H1 (cell line): Measurements from ENCODE around the gene CD3D. TPM values are rescaled to one million over a fixed set of nuclear protein-coding genes. Genes with fewer than 3 reads are reported as not detected.

Source experiments
- CTCF ChIA-PET: fragments of 300-600 bp; sonication (Branson Sonifier 250); formaldehyde crosslinking; loops from one replicate; lab custom pipeline; 2021; ENCODE audit not compliant: partially characterized antibody; lab: Charles Lee
- POLR2A ChIA-PET: fragments of 300-600 bp; sonication (Branson Sonifier 250); formaldehyde crosslinking; loops from one replicate; lab custom pipeline; 2021; ENCODE audit warnings: inconsistent platforms; ENCODE audit not compliant: partially characterized antibody; lab: Charles Lee
- DNase-seq, 2 experiments: peaks; one replicate each; pipeline versions ENCODE4 v3.0.0 to v3.0.0-alpha.2; 2010 to 2022; ENCODE audit warnings: low spot score in 2 of 2, low read depth in 1 of 2, mixed read lengths in 1 of 2
- FAIRE-seq: peaks from 2 replicates; lab custom pipeline; 2011; peaks lifted over from hg19 to GRCh38; lab: Jason Lieb, UNC
- H2AFZ ChIP-seq: 2 replicates; pipeline ENCODE4 v1.8.1; 2012; ENCODE audit warnings: low read length, inconsistent platforms
- H2AK5ac ChIP-seq: 2 replicates; pipeline ENCODE4 v1.6.1; 2013; ENCODE audit warnings: low read depth, low read length
- H2BK120ac ChIP-seq: replicated peaks from 2 replicates; pipeline ENCODE3; 2013; ENCODE audit warnings: low read depth, low read length, inconsistent platforms
- H2BK12ac ChIP-seq: 2 replicates; pipeline ENCODE4 v1.6.1; 2013; ENCODE audit warnings: low read depth, low read length
- H2BK15ac ChIP-seq: 2 replicates; pipeline ENCODE4 v1.6.1; 2013; ENCODE audit warnings: low read length
- H2BK20ac ChIP-seq: 2 replicates; pipeline ENCODE4 v1.6.1; 2013; ENCODE audit warnings: low read length
- H2BK5ac ChIP-seq: 2 replicates; pipeline ENCODE4 v1.6.1; 2013; ENCODE audit warnings: low read depth, low read length
- H3K14ac ChIP-seq: 2 replicates; pipeline ENCODE4 v1.6.1; 2013; ENCODE audit warnings: inconsistent platforms; ENCODE audit not compliant: insufficient read length
- H3K18ac ChIP-seq: 2 replicates; pipeline ENCODE4 v1.6.1; 2013; ENCODE audit warnings: low read length; ENCODE audit errors: extremely low read depth
- H3K23ac ChIP-seq: 2 replicates; pipeline ENCODE4 v1.6.1; 2013; ENCODE audit warnings: inconsistent platforms; ENCODE audit not compliant: insufficient read length
- H3K23me2 ChIP-seq: 2 replicates; pipeline ENCODE4 v1.6.1; 2013; ENCODE audit warnings: low read depth, low read length
- H3K27ac ChIP-seq: 2 replicates; pipeline ENCODE4 v1.6.1; 2011; ENCODE audit warnings: low read depth, low read length, inconsistent platforms
- H3K27me3 ChIP-seq, 4 experiments: replicated peaks in 1 of 4; 1 replicate in 1 of 4; 2 replicates in 3 of 4; pipeline versions ENCODE4 v1.6.1 to v1.8.1; 2011 to 2013; ENCODE audit warnings: low read length in 3 of 4, mild to moderate bottlenecking in 3 of 4, inconsistent platforms in 2 of 4, mixed read lengths in 2 of 4, moderate library complexity in 1 of 4; ENCODE audit not compliant: control insufficient read depth in 3 of 4, insufficient read depth in 3 of 4; ENCODE audit errors: extremely low read depth in 1 of 4
- H3K36me3 ChIP-seq, 4 experiments: 2 replicates each; pipeline versions ENCODE4 v1.6.1 to v1.8.1; 2011 to 2013; ENCODE audit warnings: mild to moderate bottlenecking in 4 of 4, low read length in 3 of 4, moderate library complexity in 2 of 4, control low read depth in 1 of 4, inconsistent platforms in 1 of 4; ENCODE audit not compliant: insufficient read depth in 4 of 4, control insufficient read depth in 2 of 4
- H3K4ac ChIP-seq: replicated peaks from 2 replicates; pipeline ENCODE3; 2013; ENCODE audit warnings: low read length, low read depth, mixed read lengths, inconsistent platforms; ENCODE audit not compliant: insufficient read length
- H3K4me1 ChIP-seq, 4 experiments: replicated peaks in 1 of 4; 1 replicate in 1 of 4; 2 replicates in 3 of 4; pipeline versions ENCODE4 v1.6.1 to v1.8.1; 2011 to 2013; ENCODE audit warnings: low read length in 3 of 4, inconsistent platforms in 2 of 4, mixed read lengths in 1 of 4; ENCODE audit not compliant: insufficient read depth in 4 of 4, control insufficient read depth in 3 of 4
- H3K4me2 ChIP-seq, 2 experiments: 2 replicates each; pipeline versions ENCODE4 v1.6.1 to v1.8.1; 2011 to 2013; ENCODE audit warnings: low read depth in 2 of 2, low read length in 2 of 2, control low read depth in 1 of 2, inconsistent platforms in 1 of 2, mild to moderate bottlenecking in 1 of 2; ENCODE audit not compliant: insufficient read depth in 1 of 2
- H3K4me3 ChIP-seq, 4 experiments: fragments of 200-600, 300-600 bp in 1 of 4; sonication (generic), shearing (Covaris generic), sonication (Bioruptor Twin) in 1 of 4; 2 replicates each; pipeline versions ENCODE4 v1.5.1 to v1.8.1; 2011 to 2016; ENCODE audit warnings: low read length in 4 of 4, low read depth in 3 of 4, control low read depth in 2 of 4, inconsistent platforms in 2 of 4, mild to moderate bottlenecking in 2 of 4, mixed read lengths in 1 of 4, moderate library complexity in 1 of 4; ENCODE audit not compliant: insufficient read depth in 2 of 4; ENCODE audit errors: extremely low read depth in 1 of 4
- H3K56ac ChIP-seq: replicated peaks from 2 replicates; pipeline ENCODE3; 2013; ENCODE audit warnings: low read depth, mild to moderate bottlenecking, mixed read lengths, low read length, inconsistent platforms; ENCODE audit not compliant: insufficient read length
- H3K79me1 ChIP-seq: 2 replicates; pipeline ENCODE4 v1.6.1; 2013; ENCODE audit warnings: low read depth, low read length, control low read depth
- H3K79me2 ChIP-seq, 2 experiments: 2 replicates each; pipeline versions ENCODE4 v1.6.1 to v1.8.1; 2012 to 2013; ENCODE audit warnings: low read length in 2 of 2, mild to moderate bottlenecking in 2 of 2, inconsistent platforms in 1 of 2; ENCODE audit not compliant: insufficient read depth in 2 of 2, control insufficient read depth in 1 of 2
- H3K9ac ChIP-seq, 4 experiments: replicated peaks in 1 of 4; 1 replicate in 1 of 4; 2 replicates in 3 of 4; pipeline versions ENCODE4 v1.6.1 to v1.8.1; 2011 to 2013; ENCODE audit warnings: low read depth in 3 of 4, low read length in 3 of 4, control low read depth in 2 of 4, mild to moderate bottlenecking in 2 of 4, moderate library complexity in 2 of 4, inconsistent platforms in 1 of 4; ENCODE audit errors: extremely low read depth in 1 of 4
- H3K9me3 ChIP-seq, 2 experiments: 2 replicates each; pipeline versions ENCODE4 v1.6.1 to v1.8.1; 2012 to 2013; ENCODE audit warnings: mild to moderate bottlenecking in 2 of 2, moderate library complexity in 2 of 2, control low read depth in 1 of 2, inconsistent platforms in 1 of 2, low read depth in 1 of 2, low read length in 1 of 2, mixed read lengths in 1 of 2; ENCODE audit not compliant: insufficient read depth in 2 of 2
- H4K20me1 ChIP-seq, 2 experiments: replicated peaks in 1 of 2; 2 replicates each; pipeline versions ENCODE3 to v1.8.1; 2011 to 2013; ENCODE audit warnings: inconsistent platforms in 2 of 2, low read length in 2 of 2, mild to moderate bottlenecking in 1 of 2; ENCODE audit not compliant: insufficient read depth in 2 of 2, control insufficient read depth in 1 of 2
- H4K5ac ChIP-seq: 2 replicates; pipeline ENCODE4 v1.6.1; 2013; ENCODE audit warnings: low read length, low read depth, mixed read lengths, inconsistent platforms; ENCODE audit not compliant: insufficient read length
- H4K8ac ChIP-seq: 2 replicates; pipeline ENCODE4 v1.8.0; 2013; ENCODE audit warnings: mild to moderate bottlenecking, moderate library complexity, low read length, inconsistent platforms; ENCODE audit not compliant: insufficient read depth; ENCODE audit errors: extremely low read depth
- H4K91ac ChIP-seq: replicated peaks from 2 replicates; pipeline ENCODE3; 2013; ENCODE audit warnings: low read length, mixed read lengths, inconsistent platforms; ENCODE audit not compliant: insufficient read length
- CBX8 ChIP-seq: fragments of 300-800, 300-1000 bp; sonication (generic); IDR thresholded peaks from 2 replicates; pipeline ENCODE4 v1.7.1; 2016; ENCODE audit warnings: low read depth, low read length, borderline replicate concordance
- GABPA ChIP-seq: IDR thresholded peaks from 2 replicates; pipeline ENCODE4 v1.6.1; 2011; ENCODE audit warnings: mild to moderate bottlenecking, low read length, moderate library complexity, borderline replicate concordance; ENCODE audit not compliant: insufficient read depth
- JUN ChIP-seq: IDR thresholded peaks from 2 replicates; pipeline ENCODE4 v1.6.1; 2011; ENCODE audit warnings: low read depth, mild to moderate bottlenecking, improper control_type of control experiment, low read length
- JUND ChIP-seq: IDR thresholded peaks from 2 replicates; pipeline ENCODE4 v1.6.1; 2011; ENCODE audit warnings: mild to moderate bottlenecking, improper control_type of control experiment, low read length
- TBP ChIP-seq: IDR thresholded peaks from 2 replicates; pipeline ENCODE4 v1.6.1; 2011; ENCODE audit warnings: low read depth, low read length, improper control_type of control experiment
- ZNF274 ChIP-seq: IDR thresholded peaks from 2 replicates; pipeline ENCODE4 v1.7.0; 2012; ENCODE audit warnings: low read length, borderline replicate concordance; ENCODE audit errors: extremely low read depth
- WGBS, 2 experiments: shearing (Covaris generic) in 1 of 2; methylation state at CpG; one replicate each; pipeline versions ENCODE4 v1.1.6 to v1.1.7; 2013 to 2015; ENCODE audit warnings: low lambda C conversion rate in 2 of 2, mixed read lengths in 2 of 2, inconsistent platforms in 1 of 2, low coverage in 1 of 2, missing lambda C conversion rate in 1 of 2; ENCODE audit not compliant: insufficient replicate concordance in 2 of 2, insufficient coverage in 1 of 2, insufficient read length in 1 of 2; ENCODE audit errors: extremely low coverage in 1 of 2, missing lambda C conversion rate in 1 of 2; 5-methylcytosine and 5-hydroxymethylcytosine counted together
- polyA plus RNA-seq, 7 experiments: library from polyadenylated mRNA; depleted of rRNA in 3 of 7; stranded (reverse) in 5 of 7; unstranded in 2 of 7; fragments of >200 nt in 5 of 7; fragments of 200-250 nt in 2 of 7; gene quantifications; 1 replicate in 5 of 7; 2 replicates in 1 of 7; 4 replicates in 1 of 7; pipeline versions ENCODE4 v1.2.1 to v1.2.3, GENCODE V29; 2011 to 2013; ENCODE audit warnings: missing spikeins in 2 of 7, mixed read lengths in 2 of 7
- total RNA-seq: library from RNA; stranded (reverse); fragmentation: NEBNext Ultra II Directional; extraction: Animal tissue kit (Norgen Biotek cat#: 25700); gene quantifications from 2 replicates; pipeline ENCODE4 v1.2.1, GENCODE V29; 2021

Gene CD3D
- total and polyA plus RNA-seq, 2 of the 8 experiments (the other 6 are each of a cell fraction or from before 2014, with no cell fraction given) = not detected

- ChIA-PET CTCF (interaction anchor here (0.7 to 4.9 kb wide), 5 partner anchors 8 to 145 kb away, joined by 3 to 24 read pairs (median 3); no protein-coding TSS in a partner anchor), POLR2A (interaction anchor here (0.5 to 2.0 kb wide), 2 partner anchors 9 to 49 kb away, joined by 4 to 6 read pairs; no protein-coding TSS in a partner anchor)
- Histone ChIP-seq H3K79me1 (no peaks in the 10 kb centered on the region; the same call in 1 of the 2 replicates), H4K8ac (no peak overlapping the region), H4K5ac (no peak overlapping the region), H3K56ac (no peak overlapping the region), H3K14ac (no peak overlapping the region), H3K4me3 (no peak overlapping the region), H3K23ac (no peak overlapping the region), H3K27ac (no peak overlapping the region), H3K79me2 (no peaks in the 10 kb centered on the region), H4K91ac (no peak overlapping the region), H2BK20ac (no peak overlapping the region), H3K23me2 (no peaks in the 10 kb centered on the region), H3K9ac (no peak overlapping the region), H2BK15ac (no peak overlapping the region), H2BK120ac (no peak overlapping the region), H2AFZ (no peak overlapping the region), H3K4me1 (no peaks in the 10 kb centered on the region), H3K9me3 (0 out of 4 replicates have a peak, but pooled peaks cover 0 to 2% of the 10 kb centered on the region in 2 experiments), H3K36me3 (no peaks in the 10 kb centered on the region), H3K27me3 (no peaks in the 10 kb centered on the region; a peak in 1 of 7 replicates), H4K20me1 (no peaks in the 10 kb centered on the region), H2AK5ac (peak overlapping the region; percentile 16; the same call in 1 of the 2 replicates), H2BK12ac (no peak overlapping the region), H2BK5ac (no peak overlapping the region), H3K4ac (no peak overlapping the region), H3K4me2 (no peak overlapping the region), H3K18ac (no peak overlapping the region)
- 91% methylated on average over 5 of the region's 5 CpGs; no CpG with 5 or more reads in 1 of the 2 experiments for WGBS, 2 experiments
- DNase-seq (no peak), FAIRE-seq (no peak)
- no peak for TF ChIP-seq TBP
- TF ChIP-seq CBX8 = no peak
- TF ChIP-seq GABPA = no peak
- no peak for TF ChIP-seq ZNF274
- TF ChIP-seq JUN = no peak
- no peak for TF ChIP-seq JUND
These were observed 3.1 kb downstream of the CD3D start for GRCh38 chr11:118339281-118339961.
